ENCODE measurements around the gene C12orf57.

C12orf57 gene

DNA sequence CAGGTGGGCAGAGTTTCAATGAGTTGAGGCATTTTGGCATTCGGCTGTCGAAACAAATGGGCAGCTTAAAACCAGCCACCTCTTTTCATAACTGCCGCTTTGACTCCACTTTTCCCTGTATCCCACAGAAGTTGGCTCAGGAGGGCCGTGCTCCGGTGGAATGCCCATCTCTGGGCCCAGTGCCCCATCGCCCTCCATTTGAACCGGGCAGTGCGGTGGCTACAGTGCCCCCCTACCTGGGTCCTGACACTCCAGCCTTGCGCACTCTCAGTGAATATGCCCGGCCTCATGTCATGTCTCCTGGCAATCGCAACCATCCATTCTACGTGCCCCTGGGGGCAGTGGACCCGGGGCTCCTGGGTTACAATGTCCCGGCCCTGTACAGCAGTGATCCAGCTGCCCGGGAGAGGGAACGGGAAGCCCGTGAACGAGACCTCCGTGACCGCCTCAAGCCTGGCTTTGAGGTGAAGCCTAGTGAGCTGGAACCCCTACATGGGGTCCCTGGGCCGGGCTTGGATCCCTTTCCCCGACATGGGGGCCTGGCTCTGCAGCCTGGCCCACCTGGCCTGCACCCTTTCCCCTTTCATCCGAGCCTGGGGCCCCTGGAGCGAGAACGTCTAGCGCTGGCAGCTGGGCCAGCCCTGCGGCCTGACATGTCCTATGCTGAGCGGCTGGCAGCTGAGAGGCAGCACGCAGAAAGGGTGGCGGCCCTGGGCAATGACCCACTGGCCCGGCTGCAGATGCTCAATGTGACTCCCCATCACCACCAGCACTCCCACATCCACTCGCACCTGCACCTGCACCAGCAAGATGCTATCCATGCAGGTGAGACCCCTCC lies 5.2 kb upstream of the C12orf57 start:
- DNase-seq = no peak

DNA sequence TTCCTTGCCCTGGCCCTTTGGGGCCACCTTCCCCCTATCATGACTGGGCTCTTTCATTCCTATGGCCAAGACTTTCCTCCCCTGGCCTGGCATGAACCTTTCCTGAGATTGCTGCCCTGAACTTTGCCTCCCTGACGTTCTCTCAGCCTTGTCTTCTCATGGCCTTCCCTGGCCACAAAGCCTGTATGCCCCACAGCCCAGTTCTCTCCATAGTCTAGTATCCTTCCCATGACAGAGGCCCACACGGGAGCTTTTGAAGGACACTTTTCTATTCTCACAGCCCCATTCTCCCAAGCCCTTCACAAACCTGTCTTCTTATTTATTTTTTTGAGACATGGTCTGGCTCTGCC lies 4.7 kb upstream of the C12orf57 start:
- DNase-seq = no peak

DNA sequence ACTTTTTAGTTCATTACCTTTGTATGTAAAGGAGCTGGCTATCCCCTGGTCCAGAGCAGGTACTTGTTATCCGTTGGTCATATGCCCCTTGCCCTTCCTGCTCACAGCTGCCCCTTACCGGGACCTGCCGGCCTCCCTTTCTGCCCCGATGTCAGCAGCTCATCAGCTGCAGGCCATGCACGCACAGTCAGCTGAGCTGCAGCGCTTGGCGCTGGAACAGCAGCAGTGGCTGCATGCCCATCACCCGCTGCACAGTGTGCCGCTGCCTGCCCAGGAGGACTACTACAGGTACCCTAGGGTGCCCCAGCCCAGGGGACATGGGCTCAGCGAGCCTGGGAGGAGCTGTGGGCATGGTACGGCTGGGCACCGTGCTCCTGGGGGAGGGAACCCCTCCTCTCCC lies 2.6 kb upstream of the C12orf57 start:
- DNase-seq = no peak

DNA sequence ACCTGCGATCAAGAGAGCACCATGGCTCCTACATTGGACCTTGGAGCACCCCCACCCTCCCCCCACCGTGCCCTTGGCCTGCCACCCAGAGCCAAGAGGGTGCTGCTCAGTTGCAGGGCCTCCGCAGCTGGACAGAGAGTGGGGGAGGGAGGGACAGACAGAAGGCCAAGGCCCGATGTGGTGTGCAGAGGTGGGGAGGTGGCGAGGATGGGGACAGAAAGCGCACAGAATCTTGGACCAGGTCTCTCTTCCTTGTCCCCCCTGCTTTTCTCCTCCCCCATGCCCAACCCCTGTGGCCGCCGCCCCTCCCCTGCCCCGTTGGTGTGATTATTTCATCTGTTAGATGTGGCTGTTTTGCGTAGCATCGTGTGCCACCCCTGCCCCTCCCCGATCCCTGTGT lies 2.0 kb upstream of the C12orf57 start:
- no peak for DNase-seq

DNA sequence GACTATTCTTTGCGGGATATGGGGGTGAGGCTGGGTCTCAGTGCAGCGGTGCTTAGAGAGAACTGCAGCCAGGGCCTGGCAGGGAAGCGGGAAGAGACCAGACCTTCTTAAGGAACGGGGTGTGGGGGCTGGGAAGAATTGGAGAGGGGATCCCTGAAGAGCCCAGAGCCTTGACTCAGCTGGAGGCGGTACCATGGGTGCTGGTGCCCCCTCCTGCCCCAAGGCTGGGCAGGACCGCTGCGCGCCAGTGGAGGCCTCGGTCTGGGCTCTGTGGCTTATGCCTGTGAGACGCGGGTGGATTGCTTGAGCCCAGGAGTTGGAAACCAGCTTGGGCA lies 1.5 kb upstream of the C12orf57 start:
- no peak for DNase-seq

DNA sequence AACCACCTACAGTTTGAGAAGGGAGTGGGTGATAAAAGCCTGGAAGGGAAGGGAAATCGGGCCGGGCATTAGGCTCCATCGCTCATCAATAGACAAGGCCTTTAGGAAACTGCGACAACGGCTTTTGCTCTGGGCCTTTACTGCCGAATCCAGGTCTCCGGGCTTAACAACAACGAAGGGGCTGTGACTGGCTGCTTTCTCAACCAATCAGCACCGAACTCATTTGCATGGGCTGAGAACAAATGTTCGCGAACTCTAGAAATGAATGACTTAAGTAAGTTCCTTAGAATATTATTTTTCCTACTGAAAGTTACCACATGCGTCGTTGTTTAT lies 467 bp upstream of the C12orf57 start:
- peak; percentile 72 to 91 for DNase-seq

DNA sequence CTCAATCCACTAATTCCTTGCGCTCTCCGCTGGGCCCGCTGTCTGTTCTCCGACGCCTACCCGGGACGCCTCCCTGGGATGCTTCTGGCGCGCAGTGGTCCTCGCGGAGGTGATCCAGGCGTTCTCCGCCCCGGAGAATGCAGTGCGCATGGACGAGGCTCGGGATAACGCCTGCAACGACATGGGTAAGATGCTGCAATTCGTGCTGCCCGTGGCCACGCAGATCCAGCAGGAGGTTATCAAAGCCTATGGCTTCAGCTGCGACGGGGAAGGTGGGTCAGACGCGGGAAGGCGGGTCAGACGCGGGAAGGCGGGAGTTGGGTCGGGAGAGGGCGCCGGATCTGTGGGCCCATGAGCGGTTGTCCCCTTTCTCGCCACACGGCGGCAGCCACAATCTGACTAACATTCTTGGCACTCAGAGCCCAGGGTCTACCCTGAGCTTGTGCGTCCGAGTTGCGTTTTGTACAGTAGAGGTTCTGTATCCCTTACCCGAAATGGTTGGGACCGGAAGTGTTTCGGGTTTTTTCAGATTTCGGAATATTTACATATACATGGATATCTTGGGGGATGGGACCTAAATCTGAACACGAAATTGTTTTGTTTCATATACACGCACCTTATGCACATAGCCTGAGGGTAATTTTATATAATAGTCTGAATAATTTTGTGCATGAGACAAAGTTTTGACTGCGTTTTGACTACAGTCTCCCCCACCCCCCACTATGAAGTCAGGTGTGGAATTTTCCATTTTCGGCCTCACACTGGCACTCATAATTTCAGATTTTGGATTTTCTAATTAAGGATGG lies 762 bp downstream of the C12orf57 start:
- DNase-seq = peak; percentile 91 to 92

DNA sequence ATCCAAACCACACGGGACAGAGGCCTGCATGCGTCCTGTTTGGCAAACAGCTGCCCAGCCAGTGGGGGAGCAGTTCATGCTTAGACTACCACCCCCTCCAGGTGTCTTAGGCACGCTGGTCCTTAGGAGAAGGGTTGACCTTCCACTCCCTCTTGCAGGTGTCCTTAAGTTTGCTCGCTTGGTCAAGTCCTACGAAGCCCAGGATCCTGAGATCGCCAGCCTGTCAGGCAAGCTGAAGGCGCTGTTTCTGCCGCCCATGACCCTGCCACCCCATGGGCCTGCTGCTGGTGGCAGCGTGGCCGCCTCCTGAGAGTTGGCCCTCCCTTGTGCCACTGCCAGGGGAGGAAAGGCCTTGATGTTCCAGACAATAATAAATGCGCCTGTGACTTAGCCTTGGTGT lies 1.8 kb downstream of the C12orf57 start:
- no peak for DNase-seq

DNA sequence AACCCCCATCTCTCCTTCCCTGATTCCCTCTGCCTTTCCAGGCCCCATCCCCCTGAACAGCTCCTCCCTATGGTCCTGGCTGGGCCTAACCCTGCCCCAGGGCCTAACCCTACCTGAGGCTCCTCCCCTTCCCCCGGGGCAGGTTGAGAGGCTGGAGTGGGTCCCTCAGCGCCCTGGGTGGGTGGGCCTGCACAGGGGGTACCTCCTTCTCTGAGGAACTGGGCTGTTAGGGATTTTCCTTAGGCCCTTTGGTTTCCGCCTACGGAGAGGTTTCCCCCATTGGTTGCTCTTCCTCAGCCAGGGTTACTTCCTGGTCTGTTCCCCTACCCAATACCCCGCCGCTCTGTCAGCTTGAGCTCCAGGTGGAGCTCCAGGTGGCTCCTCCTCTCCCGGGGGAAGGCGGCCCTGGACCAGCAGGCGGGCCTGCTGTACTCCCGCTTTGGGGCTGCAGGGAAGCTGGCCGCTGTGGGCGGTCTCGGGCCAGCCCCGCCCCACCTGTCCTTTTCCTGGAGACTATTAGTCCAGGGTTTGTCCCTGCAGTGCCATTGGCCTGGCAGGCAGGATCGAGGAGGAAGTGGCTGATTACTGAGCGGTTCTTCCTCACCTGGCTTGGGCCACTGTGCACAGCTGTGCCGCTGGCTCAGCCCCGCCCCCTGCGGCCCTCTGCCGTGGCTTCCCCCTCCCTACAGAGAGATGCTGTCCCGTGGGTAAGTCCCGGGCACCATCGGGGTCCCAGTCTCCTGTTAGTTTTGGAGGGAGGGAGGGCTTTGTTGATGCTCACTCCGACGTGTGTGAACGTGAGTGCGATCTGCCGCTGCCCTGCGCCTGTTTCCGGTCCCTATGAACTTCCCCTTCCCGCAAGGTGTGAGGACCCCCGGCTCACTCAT lies 2.5 kb downstream of the C12orf57 start:
- DNase-seq = peak in 1 of 2 experiments; percentile 37

DNA sequence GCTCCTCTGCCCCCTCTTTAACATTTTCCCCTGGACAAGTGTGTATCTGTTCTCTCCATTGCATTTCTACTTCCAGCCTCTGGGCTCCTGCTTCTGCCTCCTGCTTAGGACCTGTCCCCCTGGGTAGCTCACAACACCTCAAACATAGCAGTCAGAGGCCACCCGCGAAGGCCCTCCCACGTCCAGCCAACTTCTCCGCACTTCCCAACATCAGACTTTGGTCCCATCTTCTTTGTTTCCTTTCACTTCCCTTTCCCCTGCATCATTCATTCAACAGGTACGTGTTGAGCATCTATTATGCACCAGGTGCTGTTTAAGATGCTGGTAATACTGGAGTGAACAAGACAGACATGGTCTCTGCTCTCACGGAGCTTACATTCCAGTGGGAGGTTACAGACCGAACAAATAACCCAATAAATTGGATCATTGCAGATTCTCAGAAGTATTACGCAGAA lies 3.1 kb downstream of the C12orf57 start:
- DNase-seq = no peak

DNA sequence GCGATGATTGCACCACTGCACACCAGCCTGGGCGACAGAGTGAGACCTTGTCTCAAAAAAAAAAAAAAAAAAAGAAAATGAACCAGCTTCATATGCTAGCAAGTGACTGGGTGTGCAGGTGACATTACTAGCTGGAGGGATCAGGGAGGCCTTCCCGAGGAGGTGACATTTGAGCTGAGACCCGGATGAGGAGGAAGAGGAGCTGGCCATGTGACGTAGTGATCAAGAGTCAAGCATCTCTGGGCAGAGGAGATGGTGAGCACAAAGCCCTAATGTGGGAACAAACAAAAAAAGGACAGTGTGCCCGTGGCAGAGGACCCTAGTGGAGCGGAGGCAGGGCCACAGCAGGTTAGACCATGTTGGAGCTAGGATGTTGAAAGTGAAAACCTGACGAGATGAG lies 3.8 kb downstream of the C12orf57 start:
- DNase-seq = no peak

DNA sequence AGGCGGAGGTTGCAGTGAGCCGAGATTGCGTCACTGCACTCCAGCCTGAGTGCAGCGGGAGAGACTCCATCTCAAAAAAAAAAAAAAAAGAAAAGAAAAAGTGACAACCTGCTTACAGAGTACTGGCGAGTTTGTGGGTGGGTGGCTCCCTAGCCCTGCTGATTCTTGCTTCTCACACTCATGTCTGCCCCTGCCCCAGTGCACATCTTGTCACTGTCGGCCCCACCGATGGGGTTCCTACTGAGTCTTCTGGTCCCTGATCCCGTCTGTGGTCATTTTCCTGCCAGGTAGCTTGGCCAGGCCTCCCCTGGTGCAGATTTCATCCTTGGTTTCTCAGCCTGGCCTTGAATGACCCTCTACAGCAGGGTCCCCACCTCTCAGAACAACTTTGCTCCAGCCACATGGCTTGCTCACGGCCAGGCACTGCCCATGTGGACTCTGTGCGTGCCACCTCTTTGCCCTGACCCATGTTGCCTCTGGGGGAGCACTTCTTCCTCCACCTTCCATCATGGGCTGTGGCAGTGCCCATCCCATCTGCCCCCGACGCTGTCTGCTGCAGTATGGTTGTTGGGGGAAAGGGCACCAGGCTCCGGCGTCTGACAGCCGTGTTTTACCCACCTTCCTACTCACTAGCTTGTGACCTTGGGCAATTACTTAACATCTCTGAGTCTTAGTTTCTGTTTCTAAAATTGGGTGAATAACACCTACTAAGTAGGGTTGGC lies 5.2 kb downstream of the C12orf57 start:
- DNase-seq = peak in 1 of 2 experiments; percentile 26

DNA sequence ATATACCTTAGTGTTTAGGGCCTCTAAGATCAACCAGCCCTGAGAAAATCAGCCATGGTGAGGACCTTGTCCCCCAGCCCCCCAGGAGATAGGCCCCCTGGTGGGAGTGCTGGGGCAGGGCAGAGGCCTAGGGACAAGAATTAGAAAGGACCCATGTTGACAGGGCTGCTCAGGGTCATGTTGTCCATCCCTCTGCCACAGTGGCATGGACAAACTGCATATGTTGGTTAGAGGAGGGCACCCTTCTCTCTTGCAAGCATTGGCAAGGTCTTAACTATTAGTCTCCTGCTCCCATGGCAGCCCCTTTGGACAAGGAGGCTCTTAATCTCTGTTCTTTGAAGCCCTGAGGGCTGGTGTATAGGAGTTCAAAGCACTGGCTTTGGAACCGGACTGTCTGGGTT lies 6.6 kb downstream of the C12orf57 start:
- DNase-seq = no peak

DNA sequence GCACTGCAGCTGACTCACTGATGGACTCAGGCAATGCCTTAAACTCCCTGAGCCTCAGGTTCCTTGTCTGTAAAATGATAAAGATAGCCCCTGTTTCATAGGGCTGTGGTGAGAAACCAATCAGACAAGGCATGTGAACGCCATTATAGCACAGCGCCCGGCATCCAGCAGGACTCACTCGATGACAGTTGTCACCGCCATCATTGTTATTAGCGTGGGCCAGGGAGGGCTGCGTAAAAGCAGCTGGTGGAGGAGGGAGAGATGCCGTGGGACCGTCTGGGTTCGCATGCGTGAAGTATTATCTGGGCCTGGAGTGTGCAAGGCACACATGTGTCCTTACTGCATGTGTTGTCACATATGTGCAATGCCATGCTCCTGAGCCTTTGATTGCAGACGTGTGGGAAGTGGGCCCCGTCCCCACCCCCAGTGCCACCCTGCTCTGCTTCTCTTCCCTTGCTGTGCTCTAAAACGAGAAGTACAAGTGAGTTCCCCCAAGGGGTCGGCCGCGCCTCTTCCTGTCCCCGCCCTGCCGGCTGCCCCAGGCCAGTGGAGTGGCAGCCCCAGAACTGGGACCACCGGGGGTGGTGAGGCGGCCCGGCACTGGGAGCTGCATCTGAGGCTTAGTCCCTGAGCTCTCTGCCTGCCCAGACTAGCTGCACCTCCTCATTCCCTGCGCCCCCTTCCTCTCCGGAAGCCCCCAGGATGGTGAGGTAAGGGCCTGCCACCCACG lies 7.2 kb downstream of the C12orf57 start, which contains the start of gene PTPN6:
TSS of gene PTPN6 (plus strand) at position 546 of the 730 bp plus-strand sequence. CDS start at position 703, 157 bp downstream.
- no peak for DNase-seq

DNA sequence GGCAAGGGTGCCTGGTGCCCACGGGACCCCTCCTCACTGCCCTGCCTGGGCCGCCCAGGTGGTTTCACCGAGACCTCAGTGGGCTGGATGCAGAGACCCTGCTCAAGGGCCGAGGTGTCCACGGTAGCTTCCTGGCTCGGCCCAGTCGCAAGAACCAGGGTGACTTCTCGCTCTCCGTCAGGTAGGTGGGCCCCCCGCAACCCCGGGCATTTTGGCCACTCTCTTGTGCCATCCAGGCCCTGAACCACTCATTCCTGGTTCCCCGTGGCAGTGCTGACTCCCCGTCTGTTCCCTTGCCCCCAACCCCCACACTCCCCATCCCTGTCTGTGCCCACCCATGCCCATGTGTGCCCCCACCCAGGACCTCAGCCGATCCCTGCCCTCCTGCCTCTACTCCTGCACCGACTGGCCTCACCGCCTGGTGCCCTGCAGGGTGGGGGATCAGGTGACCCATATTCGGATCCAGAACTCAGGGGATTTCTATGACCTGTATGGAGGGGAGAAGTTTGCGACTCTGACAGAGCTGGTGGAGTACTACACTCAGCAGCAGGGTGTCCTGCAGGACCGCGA lies 7.8 kb downstream of the C12orf57 start:
- DNase-seq = no peak

DNA sequence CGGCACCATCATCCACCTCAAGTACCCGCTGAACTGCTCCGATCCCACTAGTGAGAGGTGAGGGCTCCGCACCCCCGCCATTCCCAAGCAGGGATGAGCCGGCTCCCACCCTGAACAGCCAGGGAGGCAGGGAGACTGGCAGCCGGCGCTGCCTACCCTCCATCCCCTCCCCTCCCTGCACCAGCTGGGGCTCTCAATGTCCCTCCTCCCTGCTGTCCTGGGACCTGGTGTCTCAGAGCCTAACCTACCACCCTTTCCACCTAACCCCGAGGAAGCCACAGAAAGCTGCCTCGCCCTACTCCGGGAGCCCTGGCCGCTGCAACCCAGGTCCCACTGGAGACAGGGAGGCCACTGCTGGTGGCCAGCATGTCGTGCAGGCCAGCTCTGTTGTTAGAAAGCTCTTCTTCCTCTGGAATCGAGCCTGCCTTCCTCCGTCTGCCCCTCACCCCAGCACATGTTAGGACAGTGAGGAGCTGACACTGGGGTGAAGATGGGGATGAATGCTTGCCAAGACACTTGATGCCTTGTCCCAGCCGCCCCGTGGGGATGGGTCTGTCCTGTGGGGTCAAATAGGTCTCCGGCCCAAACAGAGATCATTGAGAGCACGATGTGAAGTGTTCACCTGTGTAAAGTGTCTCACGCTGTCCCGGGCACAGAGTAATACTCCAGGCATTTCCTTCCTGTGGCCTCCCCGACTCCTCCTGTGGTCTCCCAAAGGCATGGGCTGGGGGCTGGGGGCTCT lies 8.5 kb downstream of the C12orf57 start:
- DNase-seq = no peak

DNA sequence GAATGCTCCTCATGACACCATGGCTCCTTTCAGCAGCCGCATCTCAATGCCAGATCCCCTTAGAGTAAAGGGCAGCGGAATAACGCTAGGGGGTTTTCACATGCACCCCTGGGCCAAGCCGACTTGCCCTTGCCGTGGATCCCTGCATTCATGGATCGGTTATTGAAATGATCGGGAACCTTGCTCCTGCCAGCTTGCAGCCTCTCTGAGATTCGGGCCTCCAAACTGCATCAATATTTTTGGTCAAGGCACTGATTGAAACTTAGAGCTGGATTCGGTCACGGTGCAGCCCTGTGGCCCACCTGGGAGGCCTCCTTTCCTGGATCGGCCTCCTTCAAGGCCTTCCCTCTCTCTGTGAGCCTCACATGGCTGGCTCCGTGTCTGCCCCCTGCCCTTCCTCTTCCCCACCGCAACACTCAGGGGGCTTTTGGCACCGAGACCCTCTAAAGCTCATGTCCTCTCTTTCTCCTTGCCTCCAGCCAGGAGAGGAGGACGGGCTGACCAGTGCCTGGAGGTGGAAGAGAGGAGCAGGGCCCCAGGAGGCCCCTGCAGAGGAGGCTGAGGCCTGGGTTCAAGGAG lies 9.1 kb downstream of the C12orf57 start:
- DNase-seq = no peak

DNA sequence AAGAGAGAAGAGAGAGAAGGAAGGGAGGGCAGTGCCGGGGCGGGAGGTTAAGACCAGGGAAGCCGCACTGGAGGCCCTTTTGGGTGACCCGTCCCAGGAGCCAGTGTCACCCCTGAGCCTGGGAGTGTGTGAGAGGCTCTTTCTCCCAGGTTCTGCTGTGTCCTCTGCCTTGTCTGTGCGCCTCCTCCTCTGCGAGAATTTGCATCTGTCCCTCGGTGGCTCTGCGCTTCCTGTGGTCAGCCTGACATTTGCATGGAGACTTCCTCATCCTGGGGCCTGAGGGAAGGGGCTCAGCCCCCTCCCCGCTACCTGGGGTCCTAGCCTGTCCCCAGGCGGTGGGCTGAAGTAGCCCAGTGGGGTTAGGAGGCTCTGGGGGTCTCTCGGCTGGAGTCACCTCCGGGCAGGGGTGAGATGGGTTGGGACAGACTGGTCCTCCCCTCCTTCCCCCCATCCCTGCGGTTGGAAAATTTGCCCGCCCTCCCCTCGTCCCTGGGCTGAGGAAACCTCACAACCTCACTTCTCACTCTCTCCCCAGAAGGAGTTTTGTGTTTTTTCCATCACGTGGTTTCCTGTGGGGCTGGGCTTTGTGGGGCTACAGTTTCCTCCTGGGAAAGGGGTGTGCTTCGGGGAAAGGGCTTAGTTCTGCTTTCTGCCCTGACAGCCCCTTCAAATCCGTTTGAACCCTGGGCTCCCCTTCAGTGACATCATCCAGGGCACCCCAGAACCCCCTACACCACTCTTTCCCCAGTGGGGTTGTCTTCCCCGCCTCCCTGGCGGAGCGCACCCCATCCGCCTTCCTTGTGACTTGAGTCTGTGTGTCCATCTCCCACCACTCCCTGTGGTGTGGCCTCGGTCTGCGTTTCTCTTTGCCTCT lies 9.9 kb downstream of the C12orf57 start:
- DNase-seq = no peak
